H1 (cell line): ENCODE results near the gene CCDC174. TPM values are rescaled to one million over a fixed set of nuclear protein-coding genes. Genes with fewer than 3 reads are reported as not detected.
A peak's percentile ranks its signal among the peaks of the same experiment; 100 is the strongest.

Experiments used
- CTCF ChIA-PET: fragments of 300-600 bp; sonication (Branson Sonifier 250); formaldehyde crosslinking; loops from one replicate; lab custom pipeline; 2021; ENCODE audit not compliant: partially characterized antibody; lab: Charles Lee
- POLR2A ChIA-PET: fragments of 300-600 bp; sonication (Branson Sonifier 250); formaldehyde crosslinking; loops from one replicate; lab custom pipeline; 2021; ENCODE audit warnings: inconsistent platforms; ENCODE audit not compliant: partially characterized antibody; lab: Charles Lee
- DNase-seq, 2 experiments: peaks; one replicate each; pipeline versions ENCODE4 v3.0.0 to v3.0.0-alpha.2; 2010 to 2022; ENCODE audit warnings: low spot score in 2 of 2, low read depth in 1 of 2, mixed read lengths in 1 of 2
- FAIRE-seq: peaks from 2 replicates; lab custom pipeline; 2011; peaks lifted over from hg19 to GRCh38; lab: Jason Lieb, UNC
- H2AFZ ChIP-seq: 2 replicates; pipeline ENCODE4 v1.8.1; 2012; ENCODE audit warnings: low read length, inconsistent platforms
- H2AK5ac ChIP-seq: 2 replicates; pipeline ENCODE4 v1.6.1; 2013; ENCODE audit warnings: low read depth, low read length
- H2BK120ac ChIP-seq: replicated peaks from 2 replicates; pipeline ENCODE3; 2013; ENCODE audit warnings: low read depth, low read length, inconsistent platforms
- H2BK12ac ChIP-seq: 2 replicates; pipeline ENCODE4 v1.6.1; 2013; ENCODE audit warnings: low read depth, low read length
- H2BK15ac ChIP-seq: 2 replicates; pipeline ENCODE4 v1.6.1; 2013; ENCODE audit warnings: low read length
- H2BK20ac ChIP-seq: 2 replicates; pipeline ENCODE4 v1.6.1; 2013; ENCODE audit warnings: low read length
- H2BK5ac ChIP-seq: 2 replicates; pipeline ENCODE4 v1.6.1; 2013; ENCODE audit warnings: low read depth, low read length
- H3K14ac ChIP-seq: 2 replicates; pipeline ENCODE4 v1.6.1; 2013; ENCODE audit warnings: inconsistent platforms; ENCODE audit not compliant: insufficient read length
- H3K18ac ChIP-seq: 2 replicates; pipeline ENCODE4 v1.6.1; 2013; ENCODE audit warnings: low read length; ENCODE audit errors: extremely low read depth
- H3K23ac ChIP-seq: 2 replicates; pipeline ENCODE4 v1.6.1; 2013; ENCODE audit warnings: inconsistent platforms; ENCODE audit not compliant: insufficient read length
- H3K23me2 ChIP-seq: 2 replicates; pipeline ENCODE4 v1.6.1; 2013; ENCODE audit warnings: low read depth, low read length
- H3K27ac ChIP-seq: 2 replicates; pipeline ENCODE4 v1.6.1; 2011; ENCODE audit warnings: low read depth, low read length, inconsistent platforms
- H3K27me3 ChIP-seq, 4 experiments: replicated peaks in 1 of 4; 1 replicate in 1 of 4; 2 replicates in 3 of 4; pipeline versions ENCODE4 v1.6.1 to v1.8.1; 2011 to 2013; ENCODE audit warnings: low read length in 3 of 4, mild to moderate bottlenecking in 3 of 4, inconsistent platforms in 2 of 4, mixed read lengths in 2 of 4, moderate library complexity in 1 of 4; ENCODE audit not compliant: control insufficient read depth in 3 of 4, insufficient read depth in 3 of 4; ENCODE audit errors: extremely low read depth in 1 of 4
- H3K36me3 ChIP-seq, 4 experiments: 2 replicates each; pipeline versions ENCODE4 v1.6.1 to v1.8.1; 2011 to 2013; ENCODE audit warnings: mild to moderate bottlenecking in 4 of 4, low read length in 3 of 4, moderate library complexity in 2 of 4, control low read depth in 1 of 4, inconsistent platforms in 1 of 4; ENCODE audit not compliant: insufficient read depth in 4 of 4, control insufficient read depth in 2 of 4
- H3K4ac ChIP-seq: replicated peaks from 2 replicates; pipeline ENCODE3; 2013; ENCODE audit warnings: low read length, low read depth, mixed read lengths, inconsistent platforms; ENCODE audit not compliant: insufficient read length
- H3K4me1 ChIP-seq, 4 experiments: replicated peaks in 1 of 4; 1 replicate in 1 of 4; 2 replicates in 3 of 4; pipeline versions ENCODE4 v1.6.1 to v1.8.1; 2011 to 2013; ENCODE audit warnings: low read length in 3 of 4, inconsistent platforms in 2 of 4, mixed read lengths in 1 of 4; ENCODE audit not compliant: insufficient read depth in 4 of 4, control insufficient read depth in 3 of 4
- H3K4me2 ChIP-seq, 2 experiments: 2 replicates each; pipeline versions ENCODE4 v1.6.1 to v1.8.1; 2011 to 2013; ENCODE audit warnings: low read depth in 2 of 2, low read length in 2 of 2, control low read depth in 1 of 2, inconsistent platforms in 1 of 2, mild to moderate bottlenecking in 1 of 2; ENCODE audit not compliant: insufficient read depth in 1 of 2
- H3K4me3 ChIP-seq, 4 experiments: fragments of 200-600, 300-600 bp in 1 of 4; sonication (generic), shearing (Covaris generic), sonication (Bioruptor Twin) in 1 of 4; 2 replicates each; pipeline versions ENCODE4 v1.5.1 to v1.8.1; 2011 to 2016; ENCODE audit warnings: low read length in 4 of 4, low read depth in 3 of 4, control low read depth in 2 of 4, inconsistent platforms in 2 of 4, mild to moderate bottlenecking in 2 of 4, mixed read lengths in 1 of 4, moderate library complexity in 1 of 4; ENCODE audit not compliant: insufficient read depth in 2 of 4; ENCODE audit errors: extremely low read depth in 1 of 4
- H3K56ac ChIP-seq: replicated peaks from 2 replicates; pipeline ENCODE3; 2013; ENCODE audit warnings: low read depth, mild to moderate bottlenecking, mixed read lengths, low read length, inconsistent platforms; ENCODE audit not compliant: insufficient read length
- H3K79me1 ChIP-seq: 2 replicates; pipeline ENCODE4 v1.6.1; 2013; ENCODE audit warnings: low read depth, low read length, control low read depth
- H3K79me2 ChIP-seq, 2 experiments: 2 replicates each; pipeline versions ENCODE4 v1.6.1 to v1.8.1; 2012 to 2013; ENCODE audit warnings: low read length in 2 of 2, mild to moderate bottlenecking in 2 of 2, inconsistent platforms in 1 of 2; ENCODE audit not compliant: insufficient read depth in 2 of 2, control insufficient read depth in 1 of 2
- H3K9ac ChIP-seq, 4 experiments: replicated peaks in 1 of 4; 1 replicate in 1 of 4; 2 replicates in 3 of 4; pipeline versions ENCODE4 v1.6.1 to v1.8.1; 2011 to 2013; ENCODE audit warnings: low read depth in 3 of 4, low read length in 3 of 4, control low read depth in 2 of 4, mild to moderate bottlenecking in 2 of 4, moderate library complexity in 2 of 4, inconsistent platforms in 1 of 4; ENCODE audit errors: extremely low read depth in 1 of 4
- H3K9me3 ChIP-seq, 2 experiments: 2 replicates each; pipeline versions ENCODE4 v1.6.1 to v1.8.1; 2012 to 2013; ENCODE audit warnings: mild to moderate bottlenecking in 2 of 2, moderate library complexity in 2 of 2, control low read depth in 1 of 2, inconsistent platforms in 1 of 2, low read depth in 1 of 2, low read length in 1 of 2, mixed read lengths in 1 of 2; ENCODE audit not compliant: insufficient read depth in 2 of 2
- H4K20me1 ChIP-seq, 2 experiments: replicated peaks in 1 of 2; 2 replicates each; pipeline versions ENCODE3 to v1.8.1; 2011 to 2013; ENCODE audit warnings: inconsistent platforms in 2 of 2, low read length in 2 of 2, mild to moderate bottlenecking in 1 of 2; ENCODE audit not compliant: insufficient read depth in 2 of 2, control insufficient read depth in 1 of 2
- H4K5ac ChIP-seq: 2 replicates; pipeline ENCODE4 v1.6.1; 2013; ENCODE audit warnings: low read length, low read depth, mixed read lengths, inconsistent platforms; ENCODE audit not compliant: insufficient read length
- H4K8ac ChIP-seq: 2 replicates; pipeline ENCODE4 v1.8.0; 2013; ENCODE audit warnings: mild to moderate bottlenecking, moderate library complexity, low read length, inconsistent platforms; ENCODE audit not compliant: insufficient read depth; ENCODE audit errors: extremely low read depth
- H4K91ac ChIP-seq: replicated peaks from 2 replicates; pipeline ENCODE3; 2013; ENCODE audit warnings: low read length, mixed read lengths, inconsistent platforms; ENCODE audit not compliant: insufficient read length
- BACH1 ChIP-seq: IDR thresholded peaks from 2 replicates; pipeline ENCODE4 v1.6.1; 2012; ENCODE audit warnings: low read length, improper control_type of control experiment
- CBX5 ChIP-seq: fragments of 300-800, 300-1000 bp; sonication (generic); IDR thresholded peaks from 2 replicates; pipeline ENCODE4 v1.7.1; 2016; ENCODE audit warnings: antibody characterized with exemption, low read length, low read depth
- CREB1 ChIP-seq: IDR thresholded peaks from 2 replicates; pipeline ENCODE4 v1.6.1; 2012; ENCODE audit warnings: inconsistent platforms
- JUN ChIP-seq: IDR thresholded peaks from 2 replicates; pipeline ENCODE4 v1.6.1; 2011; ENCODE audit warnings: low read depth, mild to moderate bottlenecking, improper control_type of control experiment, low read length
- SAP30 ChIP-seq: fragments of 300-600 bp; sonication (generic); IDR thresholded peaks from 2 replicates; pipeline ENCODE4 v1.7.1; 2012; ENCODE audit warnings: low read length, moderate library complexity, mild to moderate bottlenecking, inconsistent platforms; ENCODE audit not compliant: insufficient read depth, insufficient replicate concordance
- SP1 ChIP-seq: IDR thresholded peaks from 2 replicates; pipeline ENCODE4 v1.6.1; 2011; ENCODE audit warnings: low read depth, low read length
- SRF ChIP-seq: IDR thresholded peaks from 2 replicates; pipeline ENCODE4 v1.6.1; 2011; ENCODE audit warnings: mild to moderate bottlenecking, low read depth, low read length, moderate library complexity
- TAF1 ChIP-seq: IDR thresholded peaks from 2 replicates; pipeline ENCODE4 v1.6.1; 2011; ENCODE audit warnings: mild to moderate bottlenecking, low read depth, low read length
- TEAD4 ChIP-seq: IDR thresholded peaks from 2 replicates; pipeline ENCODE4 v1.6.1; 2012; ENCODE audit warnings: low read depth, low read length, inconsistent platforms, mixed read lengths
- ZNF274 ChIP-seq: IDR thresholded peaks from 2 replicates; pipeline ENCODE4 v1.7.0; 2012; ENCODE audit warnings: low read length, borderline replicate concordance; ENCODE audit errors: extremely low read depth
- WGBS, 2 experiments: shearing (Covaris generic) in 1 of 2; methylation state at CpG; one replicate each; pipeline versions ENCODE4 v1.1.6 to v1.1.7; 2013 to 2015; ENCODE audit warnings: low lambda C conversion rate in 2 of 2, mixed read lengths in 2 of 2, inconsistent platforms in 1 of 2, low coverage in 1 of 2, missing lambda C conversion rate in 1 of 2; ENCODE audit not compliant: insufficient replicate concordance in 2 of 2, insufficient coverage in 1 of 2, insufficient read length in 1 of 2; ENCODE audit errors: extremely low coverage in 1 of 2, missing lambda C conversion rate in 1 of 2; 5-methylcytosine and 5-hydroxymethylcytosine counted together
- polyA plus RNA-seq, 7 experiments: library from polyadenylated mRNA; depleted of rRNA in 3 of 7; stranded (reverse) in 5 of 7; unstranded in 2 of 7; fragments of >200 nt in 5 of 7; fragments of 200-250 nt in 2 of 7; gene quantifications; 1 replicate in 5 of 7; 2 replicates in 1 of 7; 4 replicates in 1 of 7; pipeline versions ENCODE4 v1.2.1 to v1.2.3, GENCODE V29; 2011 to 2013; ENCODE audit warnings: missing spikeins in 2 of 7, mixed read lengths in 2 of 7
- total RNA-seq: library from RNA; stranded (reverse); fragmentation: NEBNext Ultra II Directional; extraction: Animal tissue kit (Norgen Biotek cat#: 25700); gene quantifications from 2 replicates; pipeline ENCODE4 v1.2.1, GENCODE V29; 2021

Gene CCDC174
- total and polyA plus RNA-seq, 2 of the 8 experiments (the other 6 are each of a cell fraction or from before 2014, with no cell fraction given): 3.5 to 11.9 TPM

DNA sequence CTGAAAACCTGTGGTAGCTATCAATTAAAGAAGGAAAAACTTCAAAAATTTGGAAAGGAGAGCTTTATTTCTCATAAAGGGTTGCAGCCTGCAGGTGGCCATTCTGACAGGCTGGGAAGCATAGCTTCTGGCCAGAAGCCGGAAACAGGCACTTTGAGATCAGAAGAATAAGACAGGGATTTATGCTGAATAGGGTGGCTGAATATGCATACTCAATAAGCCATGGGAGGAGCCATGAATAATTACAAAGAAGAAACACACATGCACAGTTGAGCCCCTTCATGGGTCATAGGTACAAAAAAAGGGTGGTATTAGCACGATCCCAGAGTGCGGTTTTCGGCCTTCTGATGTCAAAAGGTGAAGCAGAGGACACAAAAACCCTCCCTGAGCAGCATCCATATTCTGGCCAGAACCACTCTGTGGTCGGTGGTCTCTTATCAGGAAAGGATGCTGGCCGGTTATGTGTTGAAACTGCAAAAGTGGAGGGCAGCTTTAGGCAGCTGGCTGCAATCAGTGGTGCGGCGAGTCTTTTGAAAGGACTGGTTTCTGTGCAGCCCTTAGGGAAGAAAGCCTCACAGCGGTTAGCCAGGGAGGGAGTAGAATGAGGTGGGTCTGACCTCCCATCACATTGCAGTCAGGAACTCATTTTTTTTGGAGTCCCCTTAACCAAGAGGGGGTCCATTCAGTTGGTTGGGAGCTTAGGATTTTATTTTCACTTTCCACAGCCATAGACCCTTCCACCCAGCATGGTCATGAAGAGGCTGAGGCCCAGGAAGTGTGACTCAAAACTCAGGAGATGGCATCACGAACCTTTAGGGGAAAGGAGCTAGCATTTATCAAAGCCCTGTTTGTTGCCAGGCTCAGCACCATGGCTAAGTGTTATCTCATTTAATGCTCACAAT lies 34.7 kb upstream of the CCDC174 start:
- no peaks in the 10 kb centered on the region for H3K36me3 ChIP-seq

More for the DNA sequence above, 34.7 kb upstream of the CCDC174 start:
- H3K4ac ChIP-seq: no peak overlapping the region
- peaks cover 0 to 4% (median 0%) of the 10 kb centered on the region in 4 experiments; a peak in 2 of 7 replicates for H3K4me1 ChIP-seq
- POLR2A ChIA-PET: interaction anchor here (0.6 to 1.5 kb wide), 3 partner anchors 9 to 11 kb away, joined by 3 to 6 read pairs (median 3); no protein-coding TSS in a partner anchor
- FAIRE-seq (no peak), DNase-seq (no peak)
- CTCF ChIA-PET: interaction anchor here (0.7 to 2.3 kb wide), 10 partner anchors 11 to 112 kb away, joined by 3 to 12 read pairs (median 5); no protein-coding TSS in a partner anchor
- H2BK15ac ChIP-seq: 0 out of 2 replicates have a peak overlapping the region, but pooled peaks have one; percentile 29
- H3K56ac ChIP-seq: no peak overlapping the region
- H3K27ac ChIP-seq: no peak overlapping the region
- H3K9me3 ChIP-seq: no peaks in the 10 kb centered on the region
- no peak overlapping the region for H2BK120ac ChIP-seq
- H2AK5ac ChIP-seq: no peak overlapping the region
- H4K20me1 ChIP-seq: no peaks in the 10 kb centered on the region
- H3K4me2 ChIP-seq: no peak overlapping the region
- no peak overlapping the region for H4K5ac ChIP-seq
- no peaks in the 10 kb centered on the region for H3K27me3 ChIP-seq
- no peak overlapping the region for H2BK5ac ChIP-seq
- H3K4me3 ChIP-seq: no peak overlapping the region
- no peak overlapping the region for H2BK20ac ChIP-seq
- H3K23me2 ChIP-seq: no peaks in the 10 kb centered on the region; the same call in 1 of the 2 replicates
- TF ChIP-seq BACH1 (no peak), CREB1 (no peak), SAP30 (no peak), TEAD4 (no peak), TAF1 (no peak), SRF (no peak), CBX5 (no peak), ZNF274 (no peak), SP1 (no peak), JUN (no peak)
- H3K9ac ChIP-seq: no peak overlapping the region
- no peak overlapping the region for H3K23ac ChIP-seq
- H3K18ac ChIP-seq: no peak overlapping the region
- H3K79me2 ChIP-seq: no peaks in the 10 kb centered on the region
- no peak overlapping the region for H3K14ac ChIP-seq
- no peak overlapping the region for H2AFZ ChIP-seq
- H4K91ac ChIP-seq: no peak overlapping the region
- no peak overlapping the region for H4K8ac ChIP-seq
- no peak overlapping the region for H2BK12ac ChIP-seq
- no peaks in the 10 kb centered on the region for H3K79me1 ChIP-seq
- WGBS, 2 experiments: 88% methylated on average over 10 of the region's 10 CpGs; no CpG with 5 or more reads in 1 of the 2 experiments
